Thymus (tissue), 11 donors: ENCODE results near the gene POLR2A. TPM values are rescaled to one million over a fixed set of nuclear protein-coding genes. Genes with fewer than 3 reads are reported as not detected.
"Not testable (repeated sequence)": the region's sequence is repeated elsewhere in the genome, so short reads cannot be mapped to it uniquely, and the experiment has no call there.

ENCODE experiments used
- DNase-seq, 9 donors: peaks; one replicate each; pipeline ENCODE4 v3.0.0-alpha.2; 2013; ENCODE audit warnings: low spot score in 9 of 9, low read depth in 6 of 9, missing footprints in 1 of 9
- H3K27ac ChIP-seq, 2 donors: one replicate each; pipeline ENCODE4 v1.5.1; 2013; ENCODE audit warnings: control low read depth in 1 of 2, low read depth in 1 of 2, low read length in 1 of 2, mild to moderate bottlenecking in 1 of 2, moderate library complexity in 1 of 2
- H3K27me3 ChIP-seq, 2 donors: one replicate each; pipeline ENCODE4 v1.5.1; 2013; ENCODE audit warnings: low read length in 1 of 2; ENCODE audit not compliant: control insufficient read depth in 2 of 2, insufficient read depth in 1 of 2
- H3K36me3 ChIP-seq, 2 donors: one replicate each; pipeline ENCODE4 v1.5.1; 2013; ENCODE audit warnings: low read length in 1 of 2, mild to moderate bottlenecking in 1 of 2, moderate library complexity in 1 of 2; ENCODE audit not compliant: control insufficient read depth in 2 of 2, insufficient read depth in 2 of 2
- H3K4me1 ChIP-seq, 2 donors: one replicate each; pipeline ENCODE4 v1.5.1; 2013; ENCODE audit warnings: low read length in 2 of 2; ENCODE audit not compliant: control insufficient read depth in 2 of 2, insufficient read depth in 2 of 2
- H3K4me3 ChIP-seq, 2 donors: one replicate each; pipeline ENCODE4 v1.5.1; 2013; ENCODE audit warnings: low read length in 2 of 2, control low read depth in 1 of 2, mild to moderate bottlenecking in 1 of 2
- H3K9me3 ChIP-seq, 2 donors: one replicate each; pipeline ENCODE4 v1.5.1; 2013; ENCODE audit warnings: low read length in 1 of 2, mild to moderate bottlenecking in 1 of 2; ENCODE audit not compliant: control insufficient read depth in 2 of 2, insufficient read depth in 1 of 2
- WGBS: extraction: QIAGEN DNeasy Blood & Tissue Kit; methylation state at CpG from one replicate; pipeline ENCODE4 v1.1.7; 2013; 5-methylcytosine and 5-hydroxymethylcytosine counted together
- polyA plus RNA-seq: library from polyadenylated mRNA; stranded (reverse); fragments of 200-250 nt; gene quantifications from one replicate; pipeline ENCODE4 v1.2.3, GENCODE V29; 2013
- total RNA-seq: library from RNA; stranded (reverse); fragments of 120-200 nt; gene quantifications from one replicate; pipeline ENCODE4 v1.2.4, GENCODE V29; 2013
- donor health status: healthy.

Gene POLR2A
- total and polyA plus RNA-seq, 2 donors: 23.5 to 33.5 TPM

- 92% methylated on average over 16 of the region's 16 CpGs for WGBS
Observed at GRCh38 chr17:7466639-7467341, 17.4 kb upstream of the POLR2A start.

DNA sequence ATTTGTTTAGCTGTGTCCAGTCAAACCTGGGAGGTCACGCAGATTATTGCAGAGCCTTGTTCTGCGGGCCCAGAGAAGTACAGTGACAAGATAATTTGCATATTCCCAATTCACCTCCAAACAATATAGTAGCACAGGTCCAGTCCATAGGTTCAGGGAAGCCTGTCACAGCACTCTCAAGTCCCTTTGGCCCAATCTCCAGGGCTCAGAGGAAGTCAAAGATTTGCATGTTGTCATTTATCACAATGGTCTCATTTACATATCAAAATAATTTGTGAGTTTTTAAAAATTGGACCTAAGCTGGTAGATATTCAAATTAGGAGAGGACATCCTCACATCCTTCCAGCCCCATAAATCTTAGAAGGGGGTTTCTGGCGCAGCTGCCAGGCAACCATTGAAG, 16.7 kb upstream of the POLR2A start:
- H3K27ac ChIP-seq: peak overlapping the region; percentile 48 to 64
- H3K36me3 ChIP-seq: peaks cover 37 to 41% of the 10 kb centered on the region in 2 donors
- peaks cover 0 to 18% of the 10 kb centered on the region in 2 donors for H3K4me1 ChIP-seq
- no peak overlapping the region for H3K4me3 ChIP-seq
- WGBS: 94% methylated on average over 3 of the region's 3 CpGs
- H3K27me3 ChIP-seq: no peaks in the 10 kb centered on the region
- H3K9me3 ChIP-seq: no peaks in the 10 kb centered on the region
- no peak for DNase-seq

More at GRCh38 chr17:7466639-7467341, 17.4 kb upstream of the POLR2A start:
- no peaks in the 10 kb centered on the region for H3K9me3 ChIP-seq
- no peak overlapping the region for H3K4me3 ChIP-seq
- H3K4me1 ChIP-seq: peaks cover 0 to 16% of the 10 kb centered on the region in 2 donors
- H3K27me3 ChIP-seq: no peaks in the 10 kb centered on the region
- no peak for DNase-seq
- peak overlapping the region; percentile 48 to 64 for H3K27ac ChIP-seq
- peaks cover 44 to 48% of the 10 kb centered on the region in 2 donors for H3K36me3 ChIP-seq

- Histone ChIP-seq H3K27me3 (no peaks in the 10 kb centered on the region), H3K4me3 (no peak overlapping the region), H3K36me3 (peaks cover 29 to 33% of the 10 kb centered on the region in 2 donors), H3K27ac (no peak overlapping the region), H3K9me3 (no peaks in the 10 kb centered on the region), H3K4me1 (peaks cover 0 to 18% of the 10 kb centered on the region in 2 donors)
- DNase-seq: no peak
- WGBS: 98% methylated on average over 11 of the region's 11 CpGs
Observed at GRCh38 chr17:7468290-7468689, 15.9 kb upstream of the POLR2A start.

- Histone ChIP-seq H3K4me1 (peaks cover 0 to 18% of the 10 kb centered on the region in 2 donors), H3K27ac (no peak overlapping the region), H3K36me3 (peaks cover 23 to 27% of the 10 kb centered on the region in 2 donors), H3K27me3 (no peaks in the 10 kb centered on the region), H3K4me3 (no peak overlapping the region), H3K9me3 (no peaks in the 10 kb centered on the region)
- 93% methylated on average over 12 of the region's 12 CpGs for WGBS
- DNase-seq: no peak
Observed at GRCh38 chr17:7468804-7469389, 15.3 kb upstream of the POLR2A start.

DNA sequence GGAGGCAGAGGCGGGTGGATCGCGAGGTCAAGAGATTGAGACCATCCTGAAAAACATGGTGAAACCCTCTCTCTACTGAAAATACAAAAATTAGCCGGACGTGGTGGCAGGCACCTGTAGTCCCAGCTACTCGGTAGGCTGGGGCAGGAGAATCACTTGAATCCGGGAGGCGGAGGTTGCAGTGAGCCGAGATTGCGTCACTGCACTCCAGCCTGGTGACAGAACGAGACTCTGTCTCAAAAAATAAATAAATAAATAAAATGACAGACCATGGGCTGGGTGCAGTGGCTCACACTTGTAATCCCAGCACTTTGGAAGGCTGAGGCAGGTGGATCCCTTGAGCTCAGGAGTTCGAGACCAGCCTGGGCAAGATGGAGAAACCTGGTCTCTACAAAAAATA, 14.3 kb upstream of the POLR2A start:
- H3K4me3 ChIP-seq, H3K27me3 ChIP-seq, DNase-seq, H3K9me3 ChIP-seq, H3K27ac ChIP-seq: not testable (repeated sequence)
- Histone ChIP-seq H3K4me1 (peaks cover 0 to 18% of the 10 kb centered on the region in 2 donors), H3K36me3 (peaks cover 25 to 26% of the 10 kb centered on the region in 2 donors)
- 98% methylated on average over 12 of the region's 12 CpGs for WGBS

GRCh38 chr17:7470457-7470973, 13.7 kb upstream of the POLR2A start:
- H3K27me3 ChIP-seq, H3K4me3 ChIP-seq, H3K27ac ChIP-seq, H3K9me3 ChIP-seq, DNase-seq: not testable (repeated sequence)
- peaks cover 23 to 24% of the 10 kb centered on the region in 2 donors for H3K36me3 ChIP-seq
- peaks cover 1 to 18% of the 10 kb centered on the region in 2 donors for H3K4me1 ChIP-seq
- 96% methylated on average over 8 of the region's 8 CpGs for WGBS

- H3K4me1 ChIP-seq: peaks cover 4 to 26% of the 10 kb centered on the region in 2 donors
Observed at GRCh38 chr17:7471729-7472128, 12.4 kb upstream of the POLR2A start.

GRCh38 chr17:7474767-7475166, 9.4 kb upstream of the POLR2A start:
- WGBS: 96% methylated on average over 8 of the region's 8 CpGs
- H3K4me1 ChIP-seq: peaks cover 18 to 36% of the 10 kb centered on the region in 2 donors

More at GRCh38 chr17:7471729-7472128, 12.4 kb upstream of the POLR2A start:
- Histone ChIP-seq H3K36me3 (peaks cover 11 to 13% of the 10 kb centered on the region in 2 donors), H3K27me3 (no peaks in the 10 kb centered on the region), H3K27ac (peak overlapping the region in 1 of 2 donors; percentile 39), H3K9me3 (no peaks in the 10 kb centered on the region), H3K4me3 (no peak overlapping the region)
- 84% methylated on average over 2 of the region's 2 CpGs for WGBS
- DNase-seq: no peak

GRCh38 chr17:7475764-7476422, 8.3 kb upstream of the POLR2A start:
- Histone ChIP-seq H3K36me3 (peaks cover 3 to 6% of the 10 kb centered on the region in 2 donors), H3K4me1 (peaks cover 23 to 47% of the 10 kb centered on the region in 2 donors), H3K9me3 (no peaks in the 10 kb centered on the region), H3K4me3 (no peak overlapping the region), H3K27me3 (no peaks in the 10 kb centered on the region), H3K27ac (peak overlapping the region; percentile 1 to 88)
- no peak for DNase-seq
- WGBS: 93% methylated on average over 15 of the region's 15 CpGs

More at GRCh38 chr17:7474767-7475166, 9.4 kb upstream of the POLR2A start:
- not testable (repeated sequence) for H3K9me3 ChIP-seq, DNase-seq, H3K27me3 ChIP-seq, H3K27ac ChIP-seq, H3K36me3 ChIP-seq, H3K4me3 ChIP-seq
